ENCODE measurements around the gene PAPSS2. TPM values are rescaled to one million over a fixed set of nuclear protein-coding genes. Genes with fewer than 3 reads are reported as not detected.

Gene PAPSS2
- total RNA-seq, 1 donor = 96.9 TPM

DNA sequence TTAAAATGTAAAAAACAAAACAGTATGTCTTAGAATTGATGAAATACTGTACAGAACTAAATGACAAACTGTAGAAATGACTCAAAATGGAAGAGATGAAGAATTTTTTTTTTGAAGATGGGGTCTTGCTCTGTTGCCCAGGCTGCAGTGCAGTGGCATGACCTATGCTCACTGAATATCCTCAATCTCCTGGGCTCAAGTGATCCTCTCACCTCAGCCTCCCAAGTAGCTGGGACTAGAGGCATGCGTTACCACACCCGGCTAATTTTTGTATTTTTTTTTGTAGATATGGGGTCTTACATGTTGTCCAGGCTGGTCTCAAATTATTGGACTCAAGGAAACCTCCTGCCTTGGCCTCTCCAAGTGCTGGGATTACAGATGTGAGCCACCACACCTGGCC lies 121.9 kb downstream of the PAPSS2 start:
- DNase-seq (ENCODE audit: low read depth) = no peak
- no peak overlapping the region for H3K4me3 ChIP-seq (ENCODE audit: low read depth, low read length)
- TF ChIP-seq, protein P1, sequence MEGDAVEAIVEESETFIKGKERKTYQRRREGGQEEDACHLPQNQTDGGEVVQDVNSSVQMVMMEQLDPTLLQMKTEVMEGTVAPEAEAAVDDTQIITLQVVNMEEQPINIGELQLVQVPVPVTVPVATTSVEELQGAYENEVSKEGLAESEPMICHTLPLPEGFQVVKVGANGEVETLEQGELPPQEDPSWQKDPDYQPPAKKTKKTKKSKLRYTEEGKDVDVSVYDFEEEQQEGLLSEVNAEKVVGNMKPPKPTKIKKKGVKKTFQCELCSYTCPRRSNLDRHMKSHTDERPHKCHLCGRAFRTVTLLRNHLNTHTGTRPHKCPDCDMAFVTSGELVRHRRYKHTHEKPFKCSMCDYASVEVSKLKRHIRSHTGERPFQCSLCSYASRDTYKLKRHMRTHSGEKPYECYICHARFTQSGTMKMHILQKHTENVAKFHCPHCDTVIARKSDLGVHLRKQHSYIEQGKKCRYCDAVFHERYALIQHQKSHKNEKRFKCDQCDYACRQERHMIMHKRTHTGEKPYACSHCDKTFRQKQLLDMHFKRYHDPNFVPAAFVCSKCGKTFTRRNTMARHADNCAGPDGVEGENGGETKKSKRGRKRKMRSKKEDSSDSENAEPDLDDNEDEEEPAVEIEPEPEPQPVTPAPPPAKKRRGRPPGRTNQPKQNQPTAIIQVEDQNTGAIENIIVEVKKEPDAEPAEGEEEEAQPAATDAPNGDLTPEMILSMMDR (IDR thresholded peaks at IDR 0.05; ENCODE audit: insufficient read depth, low read length) = no peak

DNA sequence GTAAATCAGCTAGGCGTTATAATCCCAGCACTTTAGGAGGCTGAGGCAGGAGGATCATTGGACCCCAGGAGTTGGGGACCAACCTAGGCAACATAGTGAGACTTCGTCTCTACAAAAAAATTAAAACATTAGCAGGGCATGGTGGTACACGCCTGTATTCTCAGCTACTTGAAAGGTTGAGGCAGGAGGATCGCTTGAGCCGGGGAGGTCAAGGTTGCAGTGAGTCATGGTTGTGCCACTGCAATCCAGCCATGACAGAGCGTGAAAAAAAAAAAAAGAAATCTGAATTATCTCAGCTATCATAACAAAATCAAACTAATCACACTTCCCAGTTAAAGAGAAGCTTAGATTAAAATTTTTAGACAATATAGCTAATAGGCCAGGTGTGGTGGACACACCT lies 123.0 kb downstream of the PAPSS2 start:
- no peak overlapping the region for H3K4me3 ChIP-seq (ENCODE audit: low read depth, low read length)
- DNase-seq (ENCODE audit: low read depth) = no peak
- TF ChIP-seq, protein P1 (IDR thresholded peaks at IDR 0.05; ENCODE audit: insufficient read depth, low read length) = no peak

DNA sequence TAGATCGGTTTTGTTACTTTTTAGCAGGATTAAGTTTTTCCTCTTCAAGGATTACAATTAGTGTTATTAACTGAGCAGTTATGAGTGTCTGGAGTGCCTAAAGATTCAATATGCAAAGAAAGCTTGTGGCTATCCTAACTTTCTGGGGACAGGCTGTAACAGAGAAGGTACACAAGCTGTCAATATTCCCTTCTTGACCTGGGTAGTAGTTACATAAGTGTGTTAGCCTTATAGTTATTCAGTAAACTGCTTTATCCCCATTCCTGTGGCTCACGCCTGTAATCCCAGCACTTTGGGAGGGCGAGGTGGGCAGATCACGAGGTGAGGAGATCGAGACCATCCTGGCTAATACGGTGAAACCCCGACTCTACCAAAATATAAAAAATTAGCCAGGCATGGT lies 126.7 kb downstream of the PAPSS2 start:
- no peak overlapping the region for H3K4me3 ChIP-seq (ENCODE audit: low read depth, low read length)
- TF ChIP-seq, protein P1 (IDR thresholded peaks at IDR 0.05; ENCODE audit: insufficient read depth, low read length) = no peak
- DNase-seq (ENCODE audit: low read depth) = no peak

DNA sequence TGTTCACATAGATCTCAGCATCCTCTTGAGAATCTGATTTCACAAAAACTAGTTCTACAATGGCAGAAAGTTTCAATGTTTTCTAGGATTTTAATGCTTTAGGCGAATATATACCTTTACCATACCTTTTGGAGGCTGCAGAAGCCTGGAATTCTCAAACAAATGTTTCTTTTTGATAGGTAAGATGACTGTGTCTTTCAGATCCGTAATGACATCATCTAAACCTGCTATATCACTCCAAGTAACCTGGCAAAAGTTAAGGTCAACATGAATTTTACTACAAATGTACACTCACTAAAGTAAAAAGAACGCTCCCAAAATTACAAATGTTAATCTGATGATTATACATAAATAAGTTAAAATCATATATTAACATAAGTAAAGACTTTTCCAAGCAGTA lies 130.5 kb downstream of the PAPSS2 start:
- TF ChIP-seq, protein P1 (IDR thresholded peaks at IDR 0.05; ENCODE audit: insufficient read depth, low read length) = no peak
- no peak overlapping the region for H3K4me3 ChIP-seq (ENCODE audit: low read depth, low read length)
- no peak for DNase-seq (ENCODE audit: low read depth)

DNA sequence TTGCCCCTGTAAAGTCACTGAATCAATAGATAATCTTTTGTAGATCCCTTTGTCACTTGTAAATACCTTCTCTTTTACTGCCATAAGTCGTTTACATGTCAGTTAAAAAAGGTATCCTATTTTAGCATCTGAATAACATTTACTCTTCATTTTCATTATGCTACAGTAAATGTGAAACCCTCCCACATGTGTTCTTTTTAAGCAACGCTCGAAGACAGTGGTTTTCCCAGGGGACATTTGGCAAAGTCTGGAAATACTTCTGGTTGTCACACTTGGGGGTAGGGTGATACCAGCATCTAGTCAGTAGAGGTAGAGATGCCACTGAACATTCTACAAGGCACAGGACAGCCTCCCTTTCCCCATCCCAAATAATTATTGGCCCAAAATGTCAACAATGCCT lies 134.6 kb downstream of the PAPSS2 start:
- H3K4me3 ChIP-seq (ENCODE audit: low read depth, low read length) = no peak overlapping the region
- TF ChIP-seq, protein P1 (IDR thresholded peaks at IDR 0.05; ENCODE audit: insufficient read depth, low read length) = no peak
- no peak for DNase-seq (ENCODE audit: low read depth)

Other genes with a start within 250 kb of the PAPSS2 start
- gene MINPP1, start 155.0 kb upstream of the PAPSS2 start, total RNA-seq (ENCODE audit: low replicate concordance) = 20.6 and 27.5 TPM in 2 replicates
- gene ATAD1, start 158.3 kb downstream of the PAPSS2 start, total RNA-seq (ENCODE audit: low replicate concordance) = 45.2 and 51.8 TPM in 2 replicates
- gene KLLN, start 203.7 kb downstream of the PAPSS2 start, total RNA-seq (ENCODE audit: low replicate concordance) = 0.99 and 2.0 TPM in 2 replicates
- 132 and 316 TPM in 2 replicates for gene PTEN, start 203.7 kb downstream of the PAPSS2 start, total RNA-seq (ENCODE audit: low replicate concordance)

Measured in fibroblast of the aortic adventitia (primary cell).